M059J (cell line): ENCODE data around the gene CAD. TPM values are rescaled to one million over a fixed set of nuclear protein-coding genes. Genes with fewer than 3 reads are reported as not detected.

Source experiments
- DNase-seq: peaks from one replicate; pipeline ENCODE4 v3.0.0-alpha.2; 2012; ENCODE audit warnings: low read depth
- total RNA-seq: library from RNA; depleted of rRNA; stranded (reverse); fragments of >200 nt; shearing (Covaris generic); gene quantifications from 2 replicates; pipeline ENCODE4 v1.2.3, GENCODE V29; 2014; rRNA removed

Gene CAD
- total RNA-seq, 1 experiment from 2014 or later: 17.1 TPM

DNA sequence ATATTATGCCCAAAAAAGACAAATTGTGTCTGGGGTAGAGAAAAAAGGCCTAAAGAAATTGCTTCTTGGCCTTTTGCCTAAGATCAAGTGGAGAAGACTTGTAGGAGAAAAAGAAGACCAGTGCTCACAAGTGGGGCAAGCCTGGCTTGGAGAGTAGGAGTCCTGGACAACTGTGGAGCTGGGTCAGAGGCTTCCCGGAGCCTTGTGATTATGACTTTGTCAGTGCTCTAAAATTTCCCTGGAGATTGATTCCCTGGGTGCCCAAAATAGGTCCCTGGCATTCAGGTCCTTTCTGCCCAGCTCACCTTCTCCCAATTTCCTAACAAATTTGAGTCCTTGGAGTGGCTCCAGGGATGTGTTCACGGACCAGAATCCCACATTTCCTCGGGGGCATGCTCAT lies 64.3 kb downstream of the CAD start:
- DNase-seq: no peak

- no peak for DNase-seq
These were observed 64.8 kb downstream of the CAD start, which contains the start of gene TRIM54 for GRCh38 chr2:27281855-27282559. Gene TRIM54 (plus strand): TSS chr2:27282429. CDS start chr2:27282732, 303 bp downstream.

- DNase-seq: no peak
These were observed 65.7 kb downstream of the CAD start for GRCh38 chr2:27282892-27283291.

DNA sequence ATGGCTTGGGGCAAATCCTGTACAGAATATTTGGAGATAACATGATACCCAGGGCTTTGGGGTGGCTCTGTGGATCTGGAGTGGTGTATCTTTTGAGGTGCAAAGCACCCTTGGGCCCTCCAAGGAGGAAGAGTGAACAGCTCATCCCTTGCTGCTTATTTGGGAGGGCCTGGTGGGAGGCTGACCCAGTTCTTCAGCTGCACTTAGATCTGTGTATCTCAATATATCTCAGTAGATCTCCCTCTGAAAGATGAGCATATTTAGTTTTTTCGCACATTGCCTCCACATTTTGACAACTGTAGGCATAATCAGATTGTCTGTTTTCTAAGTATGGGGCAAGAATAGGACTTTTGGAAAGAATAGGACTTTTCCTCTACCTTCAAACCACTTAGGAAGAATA lies 67.8 kb downstream of the CAD start:
- no peak for DNase-seq

GRCh38 chr2:27285481-27285880 lies 68.3 kb downstream of the CAD start:
- no peak for DNase-seq

GRCh38 chr2:27288610-27289009 lies 71.4 kb downstream of the CAD start:
- no peak for DNase-seq

DNA sequence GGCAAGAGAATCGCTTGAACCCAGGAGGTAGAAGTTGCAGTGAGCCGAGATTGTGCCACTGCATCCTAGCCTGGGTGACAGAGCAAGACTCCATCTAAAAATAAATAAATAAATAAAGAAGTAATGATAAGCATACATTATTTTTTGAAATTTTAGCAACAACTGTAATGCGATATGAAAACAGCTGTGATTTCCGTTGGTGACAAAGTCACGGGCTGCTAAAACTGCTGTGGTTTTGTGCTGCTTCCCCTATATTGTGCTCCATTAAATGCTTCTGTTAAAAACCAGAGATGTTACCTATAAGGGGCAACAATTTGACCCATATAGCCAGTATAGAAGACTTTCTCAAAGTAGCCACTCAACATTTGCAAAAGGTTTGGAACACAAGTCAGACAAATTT lies 73.4 kb downstream of the CAD start:
- DNase-seq: no peak

GRCh38 chr2:27291865-27292264 lies 74.7 kb downstream of the CAD start:
- DNase-seq: no peak

Other genes starting within 250 kb of the CAD start
- gene MAPRE3, start 246.7 kb upstream of the CAD start, total RNA-seq: 0.57 and 7.1 TPM in 2 replicates
- gene TMEM214, start 184.4 kb upstream of the CAD start, total RNA-seq: 88.6 and 98.5 TPM in 2 replicates
- 25.8 and 26.0 TPM in 2 replicates for gene AGBL5, start 165.7 kb upstream of the CAD start, total RNA-seq
- 247 and 491 TPM in 2 replicates for gene OST4, start 145.7 kb upstream of the CAD start, total RNA-seq
- gene EMILIN1, start 138.8 kb upstream of the CAD start, total RNA-seq: 0.17 TPM in 1 of 2 replicates, not detected in the other
- 0.34 and 0.37 TPM in 2 replicates for gene KHK, start 130.6 kb upstream of the CAD start, total RNA-seq
- gene CGREF1, start 98.2 kb upstream of the CAD start, total RNA-seq: 0.17 and 0.84 TPM in 2 replicates
- gene ABHD1, start 93.6 kb upstream of the CAD start, total RNA-seq: 0.12 TPM in 1 of 2 replicates, not detected in the other
- 64.9 and 74.8 TPM in 2 replicates for gene PREB, start 82.7 kb upstream of the CAD start, total RNA-seq
- not detected in 2 replicates for gene PRR30, start 78.0 kb upstream of the CAD start, total RNA-seq
- not detected in 2 replicates for gene TCF23, start 68.4 kb upstream of the CAD start, total RNA-seq
- 334 and 404 TPM in 2 replicates for gene ATRAID, start 5.3 kb upstream of the CAD start, total RNA-seq
- gene SLC5A6, start 5.1 kb upstream of the CAD start, total RNA-seq: 16.3 and 23.3 TPM in 2 replicates
- not detected in 2 replicates for gene SLC30A3, start 45.7 kb downstream of the CAD start, total RNA-seq
- gene DNAJC5G, start 58.1 kb downstream of the CAD start, total RNA-seq: not detected in 2 replicates
- gene TRIM54, start 65.1 kb downstream of the CAD start, total RNA-seq: 0.05 TPM in 1 of 2 replicates, not detected in the other
- 1.6 and 3.0 TPM in 2 replicates for gene UCN, start 91.1 kb downstream of the CAD start, total RNA-seq
- gene MPV17, start 105.7 kb downstream of the CAD start, total RNA-seq: 92.5 and 95.2 TPM in 2 replicates
- gene GTF3C2, start 139.4 kb downstream of the CAD start, total RNA-seq: 32.3 and 34.0 TPM in 2 replicates
- gene EIF2B4, start 153.0 kb downstream of the CAD start, total RNA-seq: 24.3 and 31.1 TPM in 2 replicates
- gene SNX17, start 153.2 kb downstream of the CAD start, total RNA-seq: 70.4 and 88.3 TPM in 2 replicates
- 3.6 and 7.6 TPM in 2 replicates for gene ZNF513, start 163.4 kb downstream of the CAD start, total RNA-seq
- gene PPM1G, start 192.2 kb downstream of the CAD start, total RNA-seq: 105 and 134 TPM in 2 replicates
- gene NRBP1, start 211.3 kb downstream of the CAD start, total RNA-seq: 96.9 and 124 TPM in 2 replicates
- gene KRTCAP3, start 225.0 kb downstream of the CAD start, total RNA-seq: not detected in 2 replicates